WTC11 (cell line): Measurements from ENCODE around the gene SYT8. TPM values are rescaled to one million over a fixed set of nuclear protein-coding genes. Genes with fewer than 3 reads are reported as not detected.
A peak's percentile ranks its signal among the peaks of the same experiment; 100 is the strongest.

Experiments used
- ATAC-seq: fragments of 200-7000 bp; cut with Tn5 transposase; 2 replicates; pipeline ENCODE4 v1.10.0; 2021; ENCODE audit warnings: mild to moderate bottlenecking, moderate library complexity
- CTCF ChIA-PET: fragments of 300-600 bp; sonication (Branson Sonifier 250); formaldehyde crosslinking; loops from one replicate; lab custom pipeline; 2021; ENCODE audit warnings: antibody characterized with exemption; lab: Charles Lee
- POLR2A ChIA-PET: fragments of 350-600 bp; sonication (Branson Sonifier 250); formaldehyde crosslinking; loops from one replicate; lab custom pipeline; 2021; ENCODE audit warnings: antibody characterized with exemption; lab: Charles Lee
- DNase-seq: peaks from one replicate; pipeline ENCODE4 v3.0.0; 2021; ENCODE audit warnings: low spot score
- H3K27ac Mint-ChIP-seq: 2 replicates; pipeline ENCODE4 v1.8.0; 2021; ENCODE audit warnings: mixed read lengths
- H3K27me3 Mint-ChIP-seq: 2 replicates; pipeline ENCODE4 v1.8.0; 2021; ENCODE audit warnings: low read depth, mild to moderate bottlenecking, moderate library complexity, mixed read lengths
- H3K36me3 Mint-ChIP-seq: 2 replicates; pipeline ENCODE4 v1.8.0; 2021; ENCODE audit warnings: mixed read lengths
- H3K4me1 Mint-ChIP-seq: 2 replicates; pipeline ENCODE4 v1.8.0; 2022; ENCODE audit warnings: mixed read lengths
- H3K4me3 Mint-ChIP-seq: 2 replicates; pipeline ENCODE4 v1.8.0; 2021; ENCODE audit warnings: mild to moderate bottlenecking, moderate library complexity, mixed read lengths
- H3K9me3 Mint-ChIP-seq: 2 replicates; pipeline ENCODE4 v1.8.0; 2021; ENCODE audit warnings: mixed read lengths
- ATF1 ChIP-seq: sonication (generic); formaldehyde crosslinking; IDR thresholded peaks from 2 replicates; pipeline ENCODE4 v1.8.1; 2023; ENCODE audit warnings: mild to moderate bottlenecking, moderate library complexity, missing genetic modification reagents
- CTCF ChIP-seq: fragments of 200-600 bp; IDR thresholded peaks from 2 replicates; pipeline ENCODE4 v1.8.0; 2022; ENCODE audit warnings: antibody characterized with exemption
- ELF4 ChIP-seq: sonication (generic); formaldehyde crosslinking; IDR thresholded peaks from 2 replicates; pipeline ENCODE4 v1.8.1; 2022; ENCODE audit warnings: low read depth, mild to moderate bottlenecking, moderate library complexity, missing genetic modification reagents
- FOXK1 ChIP-seq: sonication (generic); formaldehyde crosslinking; IDR thresholded peaks from 2 replicates; pipeline ENCODE4 v1.8.0; 2022; ENCODE audit warnings: mild to moderate bottlenecking, moderate library complexity, missing genetic modification reagents
- IRF1 ChIP-seq: sonication (generic); formaldehyde crosslinking; IDR thresholded peaks from 2 replicates; pipeline ENCODE4 v1.8.0; 2023; ENCODE audit warnings: missing genetic modification reagents
- JAZF1 ChIP-seq: fragments of 250-450 bp; sonication (Bioruptor Pico); IDR thresholded peaks from 2 replicates; pipeline ENCODE4 v1.9.0; 2021; ENCODE audit warnings: moderate library complexity, mild to moderate bottlenecking, inconsistent platforms
- MYBL2 ChIP-seq: sonication (generic); formaldehyde crosslinking; IDR thresholded peaks from 2 replicates; pipeline ENCODE4 v1.8.1; 2023; ENCODE audit warnings: mild to moderate bottlenecking, moderate library complexity, missing genetic modification reagents
- RORB ChIP-seq: fragments of 250-450 bp; sonication (Bioruptor Pico); IDR thresholded peaks from 2 replicates; pipeline ENCODE4 v1.9.0; 2021; ENCODE audit warnings: mild to moderate bottlenecking
- SOX15 ChIP-seq: fragments of 250-450 bp; sonication (Bioruptor Pico); IDR thresholded peaks from 2 replicates; pipeline ENCODE4 v1.9.0; 2021; ENCODE audit warnings: mild to moderate bottlenecking
- SP1 ChIP-seq: sonication (generic); formaldehyde crosslinking; conservative IDR thresholded peaks from 2 replicates; pipeline ENCODE4 v1.8.1; 2022; ENCODE audit warnings: missing genetic modification reagents
- TEAD1 ChIP-seq: sonication (generic); formaldehyde crosslinking; IDR thresholded peaks from 2 replicates; pipeline ENCODE4 v1.8.0; 2022; ENCODE audit warnings: mild to moderate bottlenecking, missing genetic modification reagents
- TEAD4 ChIP-seq: sonication (generic); formaldehyde crosslinking; IDR thresholded peaks from 2 replicates; pipeline ENCODE4 v1.8.0; 2022; ENCODE audit warnings: mild to moderate bottlenecking, missing genetic modification reagents
- TP53 ChIP-seq: sonication (generic); formaldehyde crosslinking; IDR thresholded peaks from 2 replicates; pipeline ENCODE4 v1.8.1; 2023; ENCODE audit warnings: mild to moderate bottlenecking, missing genetic modification reagents
- ZNF423 ChIP-seq: fragments of 250-450 bp; sonication (Bioruptor Pico); IDR thresholded peaks from 2 replicates; pipeline ENCODE4 v2.1.2; 2022; ENCODE audit warnings: mild to moderate bottlenecking, moderate library complexity
- ZNF425 ChIP-seq: fragments of 250-450 bp; sonication (Bioruptor Pico); conservative IDR thresholded peaks from 2 replicates; pipeline ENCODE4 v1.9.0; 2021; ENCODE audit warnings: mild to moderate bottlenecking
- ZNF671 ChIP-seq: fragments of 250-450 bp; sonication (Bioruptor Pico); IDR thresholded peaks from 2 replicates; pipeline ENCODE4 v1.8.0; 2021; ENCODE audit warnings: mild to moderate bottlenecking
- total RNA-seq: library from RNA; stranded (reverse); gene quantifications from 3 replicates; pipeline ENCODE4 v1.2.3, GENCODE V29; 2021
- TF ChIP-seq, protein P1 (sequence below): sonication (generic); formaldehyde crosslinking; IDR thresholded peaks from 2 replicates; pipeline ENCODE4 v1.8.1; 2023; ENCODE audit warnings: mild to moderate bottlenecking, moderate library complexity, missing genetic modification reagents
- TF ChIP-seq, protein P2 (sequence below): sonication (generic); formaldehyde crosslinking; conservative IDR thresholded peaks from 2 replicates; pipeline ENCODE4 v1.8.1; 2022; ENCODE audit warnings: mild to moderate bottlenecking, missing genetic modification reagents
- TF ChIP-seq, protein P3 (sequence below): fragments of 250-450 bp; sonication (Bioruptor Pico); IDR thresholded peaks from 2 replicates; pipeline ENCODE4 v1.8.0; 2021; ENCODE audit warnings: mild to moderate bottlenecking
- TF ChIP-seq, protein P4 (sequence below): fragments of 250-450 bp; sonication (Bioruptor Pico); IDR thresholded peaks from 2 replicates; pipeline ENCODE4 v2.1.2; 2022; ENCODE audit warnings: mild to moderate bottlenecking, moderate library complexity
- TF ChIP-seq, protein P5 (sequence below): sonication (generic); formaldehyde crosslinking; IDR thresholded peaks from 2 replicates; pipeline ENCODE4 v1.8.1; 2023; ENCODE audit warnings: mild to moderate bottlenecking, missing genetic modification reagents

SYT8 gene
- total RNA-seq, 1 experiment from 2014 or later, result 0.37 TPM

DNA sequence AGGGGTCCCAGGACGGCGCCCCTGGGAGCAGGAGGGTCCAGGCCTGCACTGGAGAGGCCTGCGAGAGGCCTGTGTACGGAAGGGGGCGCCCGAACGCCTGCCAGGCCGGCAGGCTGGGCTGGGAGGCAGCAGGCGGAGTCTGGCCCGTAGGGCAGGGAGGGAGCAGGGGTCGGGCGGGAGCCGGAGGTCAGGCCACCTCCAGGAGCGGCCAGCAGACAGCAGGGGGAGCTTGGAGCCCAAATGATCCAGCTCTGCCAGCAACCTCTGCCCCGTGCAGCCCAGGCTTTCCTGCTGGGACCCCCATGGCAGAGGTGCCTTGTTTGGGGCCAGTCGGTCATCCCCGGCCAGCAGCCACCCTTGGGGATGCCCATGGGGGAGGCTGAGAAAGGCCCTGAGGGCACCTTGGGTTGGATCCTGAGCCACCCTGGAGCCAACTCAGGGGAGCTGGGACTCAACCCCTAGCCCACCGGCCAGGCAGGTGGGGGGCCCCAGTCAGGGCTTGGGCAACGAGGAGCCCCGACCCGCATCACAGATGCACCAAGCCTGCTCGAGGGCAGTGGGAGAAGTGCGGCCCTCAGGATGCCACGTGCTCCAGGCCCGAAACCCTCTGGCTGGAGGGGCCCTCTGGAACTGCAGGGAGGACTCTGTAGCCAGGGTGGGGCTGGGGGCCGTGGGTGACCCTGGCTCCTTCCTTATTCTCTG lies 9.6 kb upstream of the SYT8 start:
- ATAC-seq (peak; percentile 96), DNase-seq (peak; percentile 93)
- TF ChIP-seq, protein P1, sequence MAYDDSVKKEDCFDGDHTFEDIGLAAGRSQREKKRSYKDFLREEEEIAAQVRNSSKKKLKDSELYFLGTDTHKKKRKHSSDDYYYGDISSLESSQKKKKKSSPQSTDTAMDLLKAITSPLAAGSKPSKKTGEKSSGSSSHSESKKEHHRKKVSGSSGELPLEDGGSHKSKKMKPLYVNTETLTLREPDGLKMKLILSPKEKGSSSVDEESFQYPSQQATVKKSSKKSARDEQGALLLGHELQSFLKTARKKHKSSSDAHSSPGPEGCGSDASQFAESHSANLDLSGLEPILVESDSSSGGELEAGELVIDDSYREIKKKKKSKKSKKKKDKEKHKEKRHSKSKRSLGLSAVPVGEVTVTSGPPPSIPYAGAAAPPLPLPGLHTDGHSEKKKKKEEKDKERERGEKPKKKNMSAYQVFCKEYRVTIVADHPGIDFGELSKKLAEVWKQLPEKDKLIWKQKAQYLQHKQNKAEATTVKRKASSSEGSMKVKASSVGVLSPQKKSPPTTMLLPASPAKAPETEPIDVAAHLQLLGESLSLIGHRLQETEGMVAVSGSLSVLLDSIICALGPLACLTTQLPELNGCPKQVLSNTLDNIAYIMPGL (CRISPR knock-in tag), result peak; percentile 84
- TF ChIP-seq SP1 (peak; percentile 53; the same call in 1 of the 2 replicates), ZNF423 (CRISPR knock-in tag) (peak; percentile 84; the same call in 1 of the 2 replicates), IRF1 (no peak), CTCF (peak; percentile 54), MYBL2 (peak; percentile 74; the same call in 1 of the 2 replicates), TP53 (CRISPR knock-in tag) (no peak)
- peaks cover 2% of the 10 kb centered on the region; the same call in 1 of the 2 replicates for H3K4me1 Mint-ChIP-seq
- H3K4me3 Mint-ChIP-seq, result no peak overlapping the region
- H3K27me3 Mint-ChIP-seq, result peaks cover 3% of the 10 kb centered on the region
- no peaks in the 10 kb centered on the region for H3K36me3 Mint-ChIP-seq
- ChIA-PET POLR2A (no interaction called here), CTCF (interaction anchor here (0.5 to 5.6 kb wide), 76 partner anchors 8 to 485 kb away, joined by 3 to 93 read pairs (median 5); partner anchors contain the start of genes H19, IFITM10, LSP1 and SYT8)
- no peak overlapping the region for H3K27ac Mint-ChIP-seq
- H3K9me3 Mint-ChIP-seq, result peaks cover 12% of the 10 kb centered on the region; the same call in 1 of the 2 replicates

- Mint-ChIP-seq H3K36me3 (no peaks in the 10 kb centered on the region), H3K4me3 (no peak overlapping the region), H3K4me1 (peaks cover 2% of the 10 kb centered on the region; the same call in 1 of the 2 replicates), H3K27ac (no peak overlapping the region), H3K27me3 (no peaks in the 10 kb centered on the region; the same call in none of the 2 replicates), H3K9me3 (peaks cover 11% of the 10 kb centered on the region; the same call in 1 of the 2 replicates)
- DNase-seq, result no peak
- ATAC-seq, result no peak
- CTCF ChIA-PET, result interaction anchor here (0.6 to 5.6 kb wide), 34 partner anchors 8 to 330 kb away, joined by 3 to 93 read pairs (median 7); partner anchors contain the start of genes SYT8 and TNNT3
- POLR2A ChIA-PET, result no interaction called here
- TF ChIP-seq SOX15 (no peak), RORB (CRISPR knock-in tag) (no peak), ZNF425 (CRISPR knock-in tag) (no peak), TEAD1 (no peak), ELF4 (CRISPR knock-in tag) (no peak), ZNF671 (no peak), TEAD4 (CRISPR knock-in tag) (no peak), ZNF423 (CRISPR knock-in tag) (no peak), FOXK1 (CRISPR knock-in tag) (no peak), ATF1 (CRISPR knock-in tag) (no peak), JAZF1 (CRISPR knock-in tag) (no peak), TP53 (CRISPR knock-in tag) (no peak), SP1 (no peak)
- TF ChIP-seq, protein P2, sequence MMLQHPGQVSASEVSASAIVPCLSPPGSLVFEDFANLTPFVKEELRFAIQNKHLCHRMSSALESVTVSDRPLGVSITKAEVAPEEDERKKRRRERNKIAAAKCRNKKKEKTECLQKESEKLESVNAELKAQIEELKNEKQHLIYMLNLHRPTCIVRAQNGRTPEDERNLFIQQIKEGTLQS, result no peak
- TF ChIP-seq, protein P3, sequence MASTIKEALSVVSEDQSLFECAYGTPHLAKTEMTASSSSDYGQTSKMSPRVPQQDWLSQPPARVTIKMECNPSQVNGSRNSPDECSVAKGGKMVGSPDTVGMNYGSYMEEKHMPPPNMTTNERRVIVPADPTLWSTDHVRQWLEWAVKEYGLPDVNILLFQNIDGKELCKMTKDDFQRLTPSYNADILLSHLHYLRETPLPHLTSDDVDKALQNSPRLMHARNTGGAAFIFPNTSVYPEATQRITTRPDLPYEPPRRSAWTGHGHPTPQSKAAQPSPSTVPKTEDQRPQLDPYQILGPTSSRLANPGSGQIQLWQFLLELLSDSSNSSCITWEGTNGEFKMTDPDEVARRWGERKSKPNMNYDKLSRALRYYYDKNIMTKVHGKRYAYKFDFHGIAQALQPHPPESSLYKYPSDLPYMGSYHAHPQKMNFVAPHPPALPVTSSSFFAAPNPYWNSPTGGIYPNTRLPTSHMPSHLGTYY (CRISPR knock-in tag), result no peak
- TF ChIP-seq, protein P4, sequence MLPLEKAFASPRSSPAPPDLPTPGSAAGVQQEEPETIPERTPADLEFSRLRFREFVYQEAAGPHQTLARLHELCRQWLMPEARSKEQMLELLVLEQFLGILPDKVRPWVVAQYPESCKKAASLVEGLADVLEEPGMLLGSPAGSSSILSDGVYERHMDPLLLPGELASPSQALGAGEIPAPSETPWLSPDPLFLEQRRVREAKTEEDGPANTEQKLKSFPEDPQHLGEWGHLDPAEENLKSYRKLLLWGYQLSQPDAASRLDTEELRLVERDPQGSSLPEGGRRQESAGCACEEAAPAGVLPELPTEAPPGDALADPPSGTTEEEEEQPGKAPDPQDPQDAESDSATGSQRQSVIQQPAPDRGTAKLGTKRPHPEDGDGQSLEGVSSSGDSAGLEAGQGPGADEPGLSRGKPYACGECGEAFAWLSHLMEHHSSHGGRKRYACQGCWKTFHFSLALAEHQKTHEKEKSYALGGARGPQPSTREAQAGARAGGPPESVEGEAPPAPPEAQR (CRISPR knock-in tag), result no peak
- TF ChIP-seq, protein P5, sequence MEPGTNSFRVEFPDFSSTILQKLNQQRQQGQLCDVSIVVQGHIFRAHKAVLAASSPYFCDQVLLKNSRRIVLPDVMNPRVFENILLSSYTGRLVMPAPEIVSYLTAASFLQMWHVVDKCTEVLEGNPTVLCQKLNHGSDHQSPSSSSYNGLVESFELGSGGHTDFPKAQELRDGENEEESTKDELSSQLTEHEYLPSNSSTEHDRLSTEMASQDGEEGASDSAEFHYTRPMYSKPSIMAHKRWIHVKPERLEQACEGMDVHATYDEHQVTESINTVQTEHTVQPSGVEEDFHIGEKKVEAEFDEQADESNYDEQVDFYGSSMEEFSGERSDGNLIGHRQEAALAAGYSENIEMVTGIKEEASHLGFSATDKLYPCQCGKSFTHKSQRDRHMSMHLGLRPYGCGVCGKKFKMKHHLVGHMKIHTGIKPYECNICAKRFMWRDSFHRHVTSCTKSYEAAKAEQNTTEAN (CRISPR knock-in tag), result no peak
These were observed 8.9 kb upstream of the SYT8 start for GRCh38 chr11:1825785-1826451.
